Measurements from ENCODE around the gene TOM1. TPM values are rescaled to one million over a fixed set of nuclear protein-coding genes. Genes with fewer than 3 reads are reported as not detected.

The TOM1 gene
- total and polyA plus RNA-seq, 3 donors from 2014 or later, result 65.7 to 68.0 (median 66.2) TPM

- peak; percentile 68 for DNase-seq
- no peaks in the 10 kb centered on the region for H3K9me3 ChIP-seq
Observed at GRCh38 chr22:35335936-35336781, 36.5 kb downstream of the TOM1 start.

GRCh38 chr22:35337932-35338331 lies 38.2 kb downstream of the TOM1 start:
- TF ChIP-seq POLR2A (IDR thresholded peaks at IDR 0.05), result no peak
- no peak for TF ChIP-seq CTCF (IDR thresholded peaks at IDR 0.05)
- H3K27ac ChIP-seq, result no peak overlapping the region
- no peaks in the 10 kb centered on the region for H3K27me3 ChIP-seq
- no peaks in the 10 kb centered on the region for H3K36me3 ChIP-seq (ENCODE audit: low read depth, missing control alignments)
- intact Hi-C loops (cut with DNase I; ENCODE audit: low total_unique reads), result no loop called here
- 93 to 97% methylated on average over 4 of the region's 4 CpGs for WGBS, 2 donors
- H3K4me1 ChIP-seq, result peaks cover 9% of the 10 kb centered on the region
- no peaks in the 10 kb centered on the region for H3K9me3 ChIP-seq
- no peak overlapping the region for H3K4me3 ChIP-seq
- no peak for DNase-seq

More at GRCh38 chr22:35335936-35336781, 36.5 kb downstream of the TOM1 start:
- Histone ChIP-seq H3K27ac (no peak overlapping the region), H3K27me3 (no peaks in the 10 kb centered on the region), H3K36me3 (ENCODE audit: low read depth, missing control alignments) (no peaks in the 10 kb centered on the region), H3K4me3 (no peak overlapping the region), H3K4me1 (peaks cover 9% of the 10 kb centered on the region)
- 56 to 71% methylated on average over 7 to 12 of the region's 12 CpGs for WGBS, 2 donors
- TF ChIP-seq POLR2A (IDR thresholded peaks at IDR 0.05) (no peak), CTCF (IDR thresholded peaks at IDR 0.05) (no peak)
- intact Hi-C loops (cut with DNase I; ENCODE audit: low total_unique reads), result no loop called here

GRCh38 chr22:35341090-35341874 lies 41.6 kb downstream of the TOM1 start:
- H3K36me3 ChIP-seq (ENCODE audit: low read depth, missing control alignments), result no peaks in the 10 kb centered on the region

GRCh38 chr22:35342390-35342789 lies 42.7 kb downstream of the TOM1 start:
- Histone ChIP-seq H3K36me3 (ENCODE audit: low read depth, missing control alignments) (no peaks in the 10 kb centered on the region), H3K9me3 (no peaks in the 10 kb centered on the region), H3K4me3 (no peak overlapping the region), H3K27ac (no peak overlapping the region), H3K27me3 (no peaks in the 10 kb centered on the region), H3K4me1 (no peaks in the 10 kb centered on the region)
- WGBS, 2 donors, result 87 to 95% methylated on average over 3 to 4 of the region's 4 CpGs
- intact Hi-C loops (cut with DNase I; ENCODE audit: low total_unique reads), result no loop called here
- no peak for DNase-seq
- TF ChIP-seq POLR2A (IDR thresholded peaks at IDR 0.05) (no peak), CTCF (IDR thresholded peaks at IDR 0.05) (no peak)

More at GRCh38 chr22:35341090-35341874, 41.6 kb downstream of the TOM1 start:
- TF ChIP-seq CTCF (IDR thresholded peaks at IDR 0.05) (no peak), POLR2A (IDR thresholded peaks at IDR 0.05) (no peak)
- no peak for DNase-seq
- Histone ChIP-seq H3K27me3 (no peaks in the 10 kb centered on the region), H3K4me3 (no peak overlapping the region), H3K27ac (no peak overlapping the region), H3K4me1 (peaks cover 5% of the 10 kb centered on the region), H3K9me3 (no peaks in the 10 kb centered on the region)
- 89 to 90% methylated on average over 14 to 19 of the region's 19 CpGs for WGBS, 2 donors
- intact Hi-C loops (cut with DNase I; ENCODE audit: low total_unique reads), result no loop called here

Data from testis (tissue), 3 donors.